ENCODE results near the gene CSF3.
"Not testable (repeated sequence)": the region's sequence is repeated elsewhere in the genome, so short reads cannot be mapped to it uniquely, and the experiment has no call there.

The CSF3 gene

DNA sequence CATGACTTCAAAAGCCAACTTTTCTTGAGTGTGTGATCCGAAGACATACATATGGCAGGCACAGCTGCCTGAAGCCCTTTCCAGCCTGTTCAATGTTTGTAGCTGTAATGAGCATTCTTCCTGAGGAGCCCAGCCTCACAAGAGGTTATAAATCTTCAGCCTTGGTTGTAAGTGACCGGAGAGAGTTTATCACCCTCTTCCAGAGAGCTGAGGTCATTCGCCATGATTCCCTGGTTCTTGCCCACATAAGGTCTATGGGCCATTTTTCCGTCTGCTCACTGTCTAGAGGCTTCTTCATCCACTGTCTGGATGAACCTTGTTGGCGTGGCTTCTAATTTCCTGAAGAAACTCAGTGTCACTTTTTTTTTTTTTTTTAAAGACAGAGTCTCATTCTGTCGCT, 9.7 kb upstream of the CSF3 start:
- DNase-seq (ENCODE audit: low read depth) = no peak
- H3K4me3 ChIP-seq (ENCODE audit: low read length) = no peak overlapping the region
- TF ChIP-seq, protein P1, sequence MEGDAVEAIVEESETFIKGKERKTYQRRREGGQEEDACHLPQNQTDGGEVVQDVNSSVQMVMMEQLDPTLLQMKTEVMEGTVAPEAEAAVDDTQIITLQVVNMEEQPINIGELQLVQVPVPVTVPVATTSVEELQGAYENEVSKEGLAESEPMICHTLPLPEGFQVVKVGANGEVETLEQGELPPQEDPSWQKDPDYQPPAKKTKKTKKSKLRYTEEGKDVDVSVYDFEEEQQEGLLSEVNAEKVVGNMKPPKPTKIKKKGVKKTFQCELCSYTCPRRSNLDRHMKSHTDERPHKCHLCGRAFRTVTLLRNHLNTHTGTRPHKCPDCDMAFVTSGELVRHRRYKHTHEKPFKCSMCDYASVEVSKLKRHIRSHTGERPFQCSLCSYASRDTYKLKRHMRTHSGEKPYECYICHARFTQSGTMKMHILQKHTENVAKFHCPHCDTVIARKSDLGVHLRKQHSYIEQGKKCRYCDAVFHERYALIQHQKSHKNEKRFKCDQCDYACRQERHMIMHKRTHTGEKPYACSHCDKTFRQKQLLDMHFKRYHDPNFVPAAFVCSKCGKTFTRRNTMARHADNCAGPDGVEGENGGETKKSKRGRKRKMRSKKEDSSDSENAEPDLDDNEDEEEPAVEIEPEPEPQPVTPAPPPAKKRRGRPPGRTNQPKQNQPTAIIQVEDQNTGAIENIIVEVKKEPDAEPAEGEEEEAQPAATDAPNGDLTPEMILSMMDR (conservative IDR thresholded peaks at IDR 0.05; ENCODE audit: low read depth, low read length) = no peak

DNA sequence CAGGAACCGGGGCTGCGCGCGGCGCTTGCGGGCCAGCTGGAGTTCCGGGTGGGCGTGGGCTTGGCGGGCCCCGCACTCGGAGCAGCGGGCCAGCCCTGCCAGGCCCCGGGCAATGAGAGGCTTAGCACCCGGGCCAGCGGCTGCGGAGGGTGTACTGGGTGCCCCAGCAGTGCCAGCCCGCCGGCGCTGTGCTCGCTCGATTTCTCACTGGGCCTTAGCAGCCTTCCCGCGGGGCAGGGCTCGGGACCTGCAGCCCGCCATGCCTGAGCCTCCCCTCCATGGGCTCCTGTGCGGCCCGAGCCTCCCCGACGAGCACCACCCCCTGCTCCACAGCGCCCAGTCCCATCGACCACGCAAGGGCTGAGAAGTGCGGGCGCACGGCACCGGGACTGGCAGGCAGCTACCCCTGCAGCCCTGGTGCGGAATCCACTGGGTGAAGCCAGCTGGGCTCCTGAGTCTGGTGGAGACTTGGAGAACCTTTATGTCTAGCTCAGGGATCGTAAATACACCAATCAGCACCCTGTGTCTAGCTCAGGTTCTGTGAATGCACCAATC, 4.2 kb upstream of the CSF3 start:
- not testable (repeated sequence) for DNase-seq (ENCODE audit: low read depth); H3K4me3 ChIP-seq (ENCODE audit: low read length)

DNA sequence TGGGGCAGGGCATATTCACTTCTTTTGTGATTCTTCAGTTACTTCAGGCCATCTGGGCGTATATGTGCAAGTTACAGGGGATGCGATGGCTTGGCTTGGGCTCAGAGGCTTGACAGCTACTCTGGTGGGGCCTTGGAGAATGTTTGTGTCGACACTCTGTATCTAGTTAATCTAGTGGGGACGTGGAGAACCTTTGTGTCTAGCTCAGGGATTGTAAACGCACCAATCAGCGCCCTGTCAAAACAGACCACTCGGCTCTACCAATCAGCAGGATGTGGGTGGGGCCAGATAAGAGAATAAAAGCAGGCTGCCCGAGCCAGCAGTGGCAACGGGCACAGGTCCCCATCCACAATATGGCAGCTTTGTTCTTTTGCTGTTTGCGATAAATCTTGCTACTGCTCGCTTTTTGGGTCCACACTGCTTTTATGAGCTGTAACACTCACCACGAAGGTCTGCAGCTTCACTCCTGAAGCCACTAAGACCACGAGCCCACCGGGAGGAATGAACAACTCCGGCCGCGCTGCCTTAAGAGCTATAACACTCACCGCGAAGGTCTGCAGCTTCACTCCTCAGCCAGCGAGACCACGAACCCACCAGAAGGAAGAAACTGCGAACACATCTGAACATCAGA, 3.1 kb upstream of the CSF3 start:
- not testable (repeated sequence) for H3K4me3 ChIP-seq (ENCODE audit: low read length); DNase-seq (ENCODE audit: low read depth)

DNA sequence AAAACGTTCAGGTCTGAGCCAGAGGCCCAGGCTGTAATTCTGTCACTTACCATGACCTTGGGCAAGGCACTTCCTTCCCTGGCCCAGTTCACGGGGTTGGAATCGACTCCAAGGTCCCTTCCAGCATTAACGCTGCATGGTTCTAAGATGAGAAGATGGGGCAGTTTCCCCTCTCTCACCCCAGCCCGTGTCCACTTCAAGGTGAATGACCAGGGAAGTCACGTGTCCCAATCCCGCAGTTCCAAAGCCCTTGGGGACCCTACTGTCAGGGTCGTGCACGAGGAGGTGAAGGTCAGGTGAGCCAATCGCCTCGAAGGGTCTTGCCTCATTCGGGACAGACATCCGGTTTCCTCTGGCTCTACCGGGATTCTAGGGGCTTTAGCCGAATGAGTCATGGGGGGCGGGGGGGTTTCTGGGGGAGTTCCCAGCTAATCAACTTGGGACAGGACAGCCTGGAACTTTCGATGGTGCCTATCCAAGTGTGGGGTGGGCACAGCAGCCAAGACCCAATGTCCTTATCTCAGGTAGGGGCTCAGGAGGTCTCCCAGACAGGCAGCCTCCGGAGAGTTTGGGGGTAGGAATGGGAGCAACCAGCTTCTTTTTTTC, 762 bp upstream of the CSF3 start:
- TF ChIP-seq, protein P1 (conservative IDR thresholded peaks at IDR 0.05; ENCODE audit: low read depth, low read length) = no peak
- H3K4me3 ChIP-seq (ENCODE audit: low read length) = no peak overlapping the region
- no peak for DNase-seq (ENCODE audit: low read depth)

DNA sequence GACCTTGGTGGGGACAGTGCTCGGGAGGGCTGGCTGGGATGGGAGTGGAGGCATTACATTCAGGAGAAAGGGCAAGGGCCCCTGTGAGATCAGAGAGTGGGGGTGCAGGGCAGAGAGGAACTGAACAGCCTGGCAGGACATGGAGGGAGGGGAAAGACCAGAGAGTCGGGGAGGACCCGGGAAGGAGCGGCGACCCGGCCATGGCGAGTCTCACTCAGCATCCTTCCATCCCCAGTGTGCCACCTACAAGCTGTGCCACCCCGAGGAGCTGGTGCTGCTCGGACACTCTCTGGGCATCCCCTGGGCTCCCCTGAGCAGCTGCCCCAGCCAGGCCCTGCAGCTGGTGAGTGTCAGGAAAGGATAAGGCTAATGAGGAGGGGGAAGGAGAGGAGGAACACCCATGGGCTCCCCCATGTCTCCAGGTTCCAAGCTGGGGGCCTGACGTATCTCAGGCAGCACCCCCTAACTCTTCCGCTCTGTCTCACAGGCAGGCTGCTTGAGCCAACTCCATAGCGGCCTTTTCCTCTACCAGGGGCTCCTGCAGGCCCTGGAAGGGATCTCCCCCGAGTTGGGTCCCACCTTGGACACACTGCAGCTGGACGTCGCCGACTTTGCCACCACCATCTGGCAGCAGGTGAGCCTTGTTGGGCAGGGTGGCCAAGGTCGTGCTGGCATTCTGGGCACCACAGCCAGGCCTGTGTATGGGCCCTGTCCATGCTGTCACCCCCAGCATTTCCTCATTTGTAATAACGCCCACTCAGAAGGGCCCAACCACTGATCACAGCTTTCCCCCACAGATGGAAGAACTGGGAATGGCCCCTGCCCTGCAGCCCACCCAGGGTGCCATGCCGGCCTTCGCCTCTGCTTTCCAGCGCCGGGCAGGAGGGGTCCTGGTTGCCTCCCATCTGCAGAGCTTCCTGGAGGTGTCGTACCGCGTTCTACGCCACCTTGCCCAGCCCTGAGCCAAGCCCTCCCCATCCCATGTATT, 1.1 kb downstream of the CSF3 start:
- no peak overlapping the region for H3K4me3 ChIP-seq (ENCODE audit: low read length)
- no peak for DNase-seq (ENCODE audit: low read depth)
- TF ChIP-seq, protein P1 (conservative IDR thresholded peaks at IDR 0.05; ENCODE audit: low read depth, low read length) = no peak

DNA sequence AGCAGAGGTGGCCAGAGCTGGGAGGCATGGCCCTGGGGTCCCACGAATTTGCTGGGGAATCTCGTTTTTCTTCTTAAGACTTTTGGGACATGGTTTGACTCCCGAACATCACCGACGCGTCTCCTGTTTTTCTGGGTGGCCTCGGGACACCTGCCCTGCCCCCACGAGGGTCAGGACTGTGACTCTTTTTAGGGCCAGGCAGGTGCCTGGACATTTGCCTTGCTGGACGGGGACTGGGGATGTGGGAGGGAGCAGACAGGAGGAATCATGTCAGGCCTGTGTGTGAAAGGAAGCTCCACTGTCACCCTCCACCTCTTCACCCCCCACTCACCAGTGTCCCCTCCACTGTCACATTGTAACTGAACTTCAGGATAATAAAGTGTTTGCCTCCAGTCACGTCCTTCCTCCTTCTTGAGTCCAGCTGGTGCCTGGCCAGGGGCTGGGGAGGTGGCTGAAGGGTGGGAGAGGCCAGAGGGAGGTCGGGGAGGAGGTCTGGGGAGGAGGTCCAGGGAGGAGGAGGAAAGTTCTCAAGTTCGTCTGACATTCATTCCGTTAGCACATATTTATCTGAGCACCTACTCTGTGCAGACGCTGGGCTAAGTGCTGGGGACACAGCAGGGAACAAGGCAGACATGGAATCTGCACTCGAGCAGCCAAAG, 2.3 kb downstream of the CSF3 start:
- TF ChIP-seq, protein P1 (conservative IDR thresholded peaks at IDR 0.05; ENCODE audit: low read depth, low read length) = no peak
- DNase-seq (ENCODE audit: low read depth) = no peak
- H3K4me3 ChIP-seq (ENCODE audit: low read length) = no peak overlapping the region

DNA sequence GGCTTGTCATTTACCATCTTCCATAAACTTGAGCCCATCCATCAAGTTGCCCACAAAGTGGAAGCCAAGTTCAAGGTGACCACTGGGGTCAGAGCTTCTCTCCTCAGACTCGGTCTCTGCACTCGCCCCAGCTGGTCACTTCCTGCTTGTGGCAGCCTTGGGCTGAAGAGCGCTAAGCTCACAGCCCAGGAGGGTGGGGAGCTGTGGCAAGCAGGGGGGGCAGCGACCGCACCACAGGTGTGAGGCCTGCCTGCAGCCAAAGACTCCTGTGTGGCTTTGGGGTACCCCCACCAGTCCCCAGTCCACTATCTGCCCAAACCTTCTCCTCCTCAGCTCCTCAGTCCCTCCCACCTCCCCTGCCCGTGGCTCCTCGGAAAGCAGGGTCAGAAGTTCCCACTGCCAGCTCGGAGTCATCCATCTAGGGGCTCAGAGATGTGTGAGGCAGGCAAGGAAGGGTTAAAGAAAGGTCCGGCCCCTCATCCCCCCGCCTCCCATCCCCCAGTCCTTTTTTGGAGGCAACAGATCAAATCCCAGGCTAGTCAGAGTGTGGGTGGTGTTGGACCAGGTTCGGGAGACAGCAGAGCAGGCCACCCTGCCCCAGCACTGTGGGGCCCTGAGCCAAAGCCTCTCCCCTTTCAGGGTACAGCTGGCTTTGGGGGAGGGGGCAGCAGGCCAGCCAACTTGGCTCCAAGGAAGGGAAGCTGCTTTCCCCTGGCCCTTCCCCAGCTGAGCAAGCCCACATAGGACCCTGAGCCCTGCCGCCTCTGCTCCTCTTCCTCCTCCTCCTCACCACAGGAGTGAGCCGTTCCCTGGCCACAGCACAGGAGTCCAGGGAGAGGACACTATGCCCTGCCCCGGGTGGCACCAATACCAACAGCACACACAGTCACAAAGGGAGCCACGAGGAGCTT, 3.2 kb downstream of the CSF3 start:
- no peak overlapping the region for H3K4me3 ChIP-seq (ENCODE audit: low read length)
- no peak for DNase-seq (ENCODE audit: low read depth)
- TF ChIP-seq, protein P1 (conservative IDR thresholded peaks at IDR 0.05; ENCODE audit: low read depth, low read length) = no peak
